Neutrophil (primary cell): ENCODE results near the gene CDKAL1.

Experiments used
- H3K27ac ChIP-seq: fragments of 200-600 bp; sonication (generic); 2 replicates; pipeline ENCODE4 v1.5.1; 2016; ENCODE audit warnings: mild to moderate bottlenecking, moderate library complexity
- H3K27me3 ChIP-seq: fragments of 200-600 bp; sonication (generic); 2 replicates; pipeline ENCODE4 v1.6.0; 2016; ENCODE audit warnings: mild to moderate bottlenecking
- H3K36me3 ChIP-seq: fragments of 200-600 bp; sonication (generic); 2 replicates; pipeline ENCODE4 v1.5.1; 2017
- H3K4me1 ChIP-seq, 2 experiments: fragments of 200-600 bp in 1 of 2; sonication (generic) in 1 of 2; 1 replicate in 1 of 2; 2 replicates in 1 of 2; pipeline versions ENCODE4 v1.5.1 to v1.6.1; 2013 to 2016; ENCODE audit warnings: low read depth in 1 of 2, low read length in 1 of 2, mild to moderate bottlenecking in 1 of 2, moderate library complexity in 1 of 2; ENCODE audit not compliant: control insufficient read depth in 1 of 2, insufficient read depth in 1 of 2
- H3K4me3 ChIP-seq, 2 experiments: fragments of 200-600 bp in 1 of 2; sonication (generic) in 1 of 2; 1 replicate in 1 of 2; 2 replicates in 1 of 2; pipeline ENCODE4 v1.5.1; 2013 to 2016; ENCODE audit warnings: low read depth in 1 of 2, low read length in 1 of 2, mild to moderate bottlenecking in 1 of 2, moderate library complexity in 1 of 2
- H3K9me3 ChIP-seq: fragments of 200-600 bp; sonication (generic); 2 replicates; pipeline ENCODE4 v1.5.1; 2016
- CTCF ChIP-seq: fragments of 200-600 bp; sonication (generic); IDR thresholded peaks from 2 replicates; pipeline ENCODE4 v1.5.1; 2016; ENCODE audit warnings: antibody characterized with exemption

CDKAL1 gene

GRCh38 chr6:21123507-21124436, 589.5 kb downstream of the CDKAL1 start:
- Histone ChIP-seq H3K4me3 (no peak overlapping the region), H3K9me3 (no peaks in the 10 kb centered on the region), H3K36me3 (no peaks in the 10 kb centered on the region), H3K4me1 (no peaks in the 10 kb centered on the region), H3K27ac (no peak overlapping the region), H3K27me3 (no peaks in the 10 kb centered on the region)
- TF ChIP-seq CTCF = no peak

GRCh38 chr6:21128601-21129000, 594.3 kb downstream of the CDKAL1 start:
- Histone ChIP-seq H3K9me3 (no peaks in the 10 kb centered on the region), H3K36me3 (no peaks in the 10 kb centered on the region), H3K4me3 (no peak overlapping the region), H3K27ac (no peak overlapping the region), H3K27me3 (no peaks in the 10 kb centered on the region), H3K4me1 (no peaks in the 10 kb centered on the region)
- TF ChIP-seq CTCF = no peak

- Histone ChIP-seq H3K27me3 (no peaks in the 10 kb centered on the region), H3K4me1 (no peaks in the 10 kb centered on the region), H3K9me3 (no peaks in the 10 kb centered on the region), H3K4me3 (no peak overlapping the region), H3K27ac (no peak overlapping the region), H3K36me3 (no peaks in the 10 kb centered on the region)
- TF ChIP-seq CTCF = no peak
Measured at GRCh38 chr6:21131406-21131805, 597.1 kb downstream of the CDKAL1 start.

- Histone ChIP-seq H3K4me1 (no peaks in the 10 kb centered on the region), H3K27me3 (no peaks in the 10 kb centered on the region), H3K27ac (no peak overlapping the region), H3K36me3 (no peaks in the 10 kb centered on the region), H3K4me3 (no peak overlapping the region), H3K9me3 (no peaks in the 10 kb centered on the region)
- no peak for TF ChIP-seq CTCF
Measured at GRCh38 chr6:21132446-21132845, 598.2 kb downstream of the CDKAL1 start.

- Histone ChIP-seq H3K4me3 (no peak overlapping the region), H3K4me1 (no peaks in the 10 kb centered on the region), H3K9me3 (no peaks in the 10 kb centered on the region), H3K36me3 (no peaks in the 10 kb centered on the region), H3K27me3 (no peaks in the 10 kb centered on the region), H3K27ac (no peak overlapping the region)
- TF ChIP-seq CTCF = no peak
Measured at GRCh38 chr6:21132856-21133838, 598.9 kb downstream of the CDKAL1 start.
